Activated B cell treated with CpG ODN at 0.5 μM for 24 hours (primary cell): Measurements from ENCODE around the gene ATF6. TPM values are rescaled to one million over a fixed set of nuclear protein-coding genes. Genes with fewer than 3 reads are reported as not detected.
A peak's percentile ranks its signal among the peaks of the same experiment; 100 is the strongest.

Experiments
- ATAC-seq: fragments of 200-7000 bp; cut with Tn5 transposase; one replicate; pipeline ENCODE4 v1.10.0; 2021; ENCODE audit warnings: low read depth, mild to moderate bottlenecking, moderate library complexity
- CTCF ChIA-PET: fragments of 350-600 bp; sonication (Branson Sonifier 250); formaldehyde crosslinking; loops from one replicate; lab custom pipeline; 2021; ENCODE audit warnings: antibody characterized with exemption; lab: Charles Lee
- POLR2A ChIA-PET: fragments of 350-600 bp; sonication (Branson Sonifier 250); formaldehyde crosslinking; loops from one replicate; lab custom pipeline; 2021; ENCODE audit warnings: antibody characterized with exemption; lab: Charles Lee
- DNase-seq: peaks from one replicate; pipeline ENCODE4 v3.0.0; 2022
- H3K27ac Mint-ChIP-seq: one replicate; pipeline ENCODE4 v1.8.0; 2020; ENCODE audit warnings: mixed read lengths
- H3K27me3 Mint-ChIP-seq: one replicate; pipeline ENCODE4 v1.8.0; 2021; ENCODE audit warnings: mixed read lengths
- H3K36me3 Mint-ChIP-seq: one replicate; pipeline ENCODE4 v1.8.0; 2021; ENCODE audit warnings: low read depth, mixed read lengths
- H3K4me1 Mint-ChIP-seq: one replicate; pipeline ENCODE4 v1.8.0; 2021; ENCODE audit warnings: mixed read lengths
- H3K4me3 Mint-ChIP-seq: one replicate; pipeline ENCODE4 v1.8.0; 2020; ENCODE audit warnings: mild to moderate bottlenecking, mixed read lengths
- H3K9me3 Mint-ChIP-seq: one replicate; pipeline ENCODE4 v1.8.0; 2020; ENCODE audit warnings: mixed read lengths
- intact Hi-C: fragments of 100-400 bp; cut with micrococcal nuclease; formaldehyde crosslinking; loops from one replicate; pipeline ENCODE4 v1.15.1; 2024
- total RNA-seq: library from RNA; stranded (reverse); gene quantifications from 2 replicates; pipeline ENCODE4 v1.2.3, GENCODE V29; 2022
- TF ChIP-seq, protein P1 (sequence below): fragments of 200-600 bp; IDR thresholded peaks from one replicate; pipeline ENCODE4 v1.8.0; 2022; ENCODE audit warnings: antibody characterized with exemption, mild to moderate bottlenecking

The ATF6 gene
- total RNA-seq, 1 donor from 2014 or later: 24.6 TPM

DNA sequence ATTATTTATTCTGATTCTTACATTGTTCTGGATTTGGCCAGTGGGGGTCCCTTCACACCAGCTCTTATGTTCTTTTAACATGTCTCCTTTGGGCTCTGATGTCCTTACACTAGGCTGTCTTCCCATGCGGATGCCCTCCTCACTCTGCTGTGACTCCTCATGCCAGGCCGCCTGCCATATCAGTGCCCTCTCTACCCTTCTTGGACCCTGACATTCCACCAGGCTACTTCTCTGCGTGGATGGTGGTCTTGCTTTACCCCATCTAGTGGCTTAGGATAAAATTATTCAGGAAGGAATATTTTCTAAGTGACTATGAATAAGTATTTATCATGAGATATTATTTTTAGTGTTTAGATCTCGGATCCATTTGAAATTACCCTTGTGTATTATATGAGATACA, 21.2 kb downstream of the ATF6 start:
- H3K4me3 Mint-ChIP-seq: no peak overlapping the region
- intact Hi-C loops: no loop called here
- H3K9me3 Mint-ChIP-seq: no peaks in the 10 kb centered on the region
- ATAC-seq: no peak
- DNase-seq: no peak
- CTCF ChIA-PET: no interaction called here
- TF ChIP-seq, protein P1, sequence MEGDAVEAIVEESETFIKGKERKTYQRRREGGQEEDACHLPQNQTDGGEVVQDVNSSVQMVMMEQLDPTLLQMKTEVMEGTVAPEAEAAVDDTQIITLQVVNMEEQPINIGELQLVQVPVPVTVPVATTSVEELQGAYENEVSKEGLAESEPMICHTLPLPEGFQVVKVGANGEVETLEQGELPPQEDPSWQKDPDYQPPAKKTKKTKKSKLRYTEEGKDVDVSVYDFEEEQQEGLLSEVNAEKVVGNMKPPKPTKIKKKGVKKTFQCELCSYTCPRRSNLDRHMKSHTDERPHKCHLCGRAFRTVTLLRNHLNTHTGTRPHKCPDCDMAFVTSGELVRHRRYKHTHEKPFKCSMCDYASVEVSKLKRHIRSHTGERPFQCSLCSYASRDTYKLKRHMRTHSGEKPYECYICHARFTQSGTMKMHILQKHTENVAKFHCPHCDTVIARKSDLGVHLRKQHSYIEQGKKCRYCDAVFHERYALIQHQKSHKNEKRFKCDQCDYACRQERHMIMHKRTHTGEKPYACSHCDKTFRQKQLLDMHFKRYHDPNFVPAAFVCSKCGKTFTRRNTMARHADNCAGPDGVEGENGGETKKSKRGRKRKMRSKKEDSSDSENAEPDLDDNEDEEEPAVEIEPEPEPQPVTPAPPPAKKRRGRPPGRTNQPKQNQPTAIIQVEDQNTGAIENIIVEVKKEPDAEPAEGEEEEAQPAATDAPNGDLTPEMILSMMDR: no peak
- peaks cover 76% of the 10 kb centered on the region for H3K36me3 Mint-ChIP-seq
- H3K27me3 Mint-ChIP-seq: no peaks in the 10 kb centered on the region
- no peak overlapping the region for H3K27ac Mint-ChIP-seq
- POLR2A ChIA-PET: no interaction called here
- H3K4me1 Mint-ChIP-seq: no peaks in the 10 kb centered on the region

DNA sequence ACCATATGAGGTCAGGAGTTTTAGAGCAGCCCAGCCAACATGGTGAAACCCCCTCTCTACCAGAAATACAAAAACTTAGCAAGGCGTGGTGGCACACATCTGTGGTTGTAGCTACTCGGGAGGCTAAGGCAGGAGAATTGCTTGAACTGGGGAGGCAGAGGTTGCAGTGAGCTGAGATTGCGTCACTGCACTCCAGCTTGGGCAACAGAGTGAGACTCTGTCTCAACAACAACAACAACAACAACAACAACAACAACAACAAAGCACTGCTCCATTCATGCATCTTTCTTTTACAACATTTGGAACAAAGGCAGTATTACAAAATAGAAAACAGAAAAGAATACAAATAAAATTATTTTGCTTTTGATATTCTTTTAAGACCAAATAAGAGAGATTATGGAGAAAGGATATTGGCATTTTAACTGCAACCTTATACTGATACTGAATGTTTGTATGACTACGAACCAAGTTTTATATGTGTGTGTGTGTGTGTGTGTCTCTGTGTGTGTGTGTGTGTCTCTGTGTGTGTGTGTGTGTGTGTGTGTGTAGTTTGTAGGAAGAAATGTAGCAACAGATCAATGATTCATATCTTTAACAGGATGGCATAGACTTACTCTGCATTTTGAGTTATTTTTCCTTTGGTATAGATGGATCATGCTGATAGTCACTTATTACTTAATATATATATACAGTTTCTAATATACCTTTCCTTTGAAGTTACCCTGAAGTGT, 24.6 kb downstream of the ATF6 start:
- peaks cover 78% of the 10 kb centered on the region for H3K36me3 Mint-ChIP-seq
- CTCF ChIA-PET: no interaction called here
- TF ChIP-seq, protein P1: no peak

DNA sequence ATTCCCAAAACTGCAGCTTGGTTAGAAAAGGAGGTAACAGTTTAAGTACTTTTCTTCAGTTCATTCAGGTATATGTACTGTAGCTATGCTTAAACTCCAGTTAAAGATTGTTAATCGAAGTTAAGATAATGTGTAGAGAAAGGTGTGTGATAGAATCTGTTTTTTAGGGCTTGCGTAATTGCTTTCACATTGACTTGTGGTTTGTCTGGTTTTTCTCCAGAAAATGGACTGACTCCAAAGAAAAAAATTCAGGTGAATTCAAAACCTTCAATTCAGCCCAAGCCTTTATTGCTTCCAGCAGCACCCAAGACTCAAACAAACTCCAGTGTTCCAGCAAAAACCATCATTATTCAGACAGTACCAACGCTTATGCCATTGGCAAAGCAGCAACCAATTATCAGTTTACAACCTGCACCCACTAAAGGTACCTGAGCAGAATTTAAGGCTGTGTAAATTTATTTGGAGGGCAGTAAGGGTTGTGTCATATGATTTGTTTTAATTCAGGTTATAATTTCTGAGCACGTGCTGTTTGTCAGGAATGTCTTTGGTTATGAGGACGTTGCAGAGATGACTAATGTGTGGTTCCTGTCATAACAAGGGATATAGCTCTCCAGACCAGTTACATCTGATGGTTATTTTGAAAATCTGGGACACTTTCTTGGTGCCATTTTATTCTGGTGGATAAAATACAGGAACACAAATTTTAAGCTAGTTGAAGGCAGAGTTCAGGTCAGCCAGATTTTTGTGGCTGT, 26.0 kb downstream of the ATF6 start:
- Mint-ChIP-seq H3K4me3 (no peak overlapping the region), H3K36me3 (peaks cover 78% of the 10 kb centered on the region), H3K27ac (no peak overlapping the region), H3K27me3 (no peaks in the 10 kb centered on the region), H3K9me3 (no peaks in the 10 kb centered on the region), H3K4me1 (peaks cover 2% of the 10 kb centered on the region)
- ATAC-seq (no peak), DNase-seq (no peak)
- POLR2A ChIA-PET: interaction anchor here (1.2 kb wide), 1 partner anchor 25 kb away, joined by 6 read pairs; the partner anchor contains the start of gene ATF6
- CTCF ChIA-PET: interaction anchor here (0.8 to 2.2 kb wide), 10 partner anchors 8 to 836 kb away, joined by 3 to 12 read pairs (median 5); no protein-coding TSS in a partner anchor
- intact Hi-C loops: loop anchor here (1.0 to 10.0 kb wide), 4 partner anchors 53 to 833 kb away; no protein-coding TSS in a partner anchor
- TF ChIP-seq, protein P1: no peak

More for the DNA sequence above, 24.6 kb downstream of the ATF6 start:
- POLR2A ChIA-PET: no interaction called here
- H3K27me3 Mint-ChIP-seq: no peaks in the 10 kb centered on the region
- DNase-seq: no peak
- peaks cover 2% of the 10 kb centered on the region for H3K4me1 Mint-ChIP-seq
- ATAC-seq: no peak
- no peak overlapping the region for H3K4me3 Mint-ChIP-seq
- no peak overlapping the region for H3K27ac Mint-ChIP-seq
- H3K9me3 Mint-ChIP-seq: no peaks in the 10 kb centered on the region
- intact Hi-C loops: loop anchor here (5.0 to 10.0 kb wide), 3 partner anchors 54 to 834 kb away; no protein-coding TSS in a partner anchor

DNA sequence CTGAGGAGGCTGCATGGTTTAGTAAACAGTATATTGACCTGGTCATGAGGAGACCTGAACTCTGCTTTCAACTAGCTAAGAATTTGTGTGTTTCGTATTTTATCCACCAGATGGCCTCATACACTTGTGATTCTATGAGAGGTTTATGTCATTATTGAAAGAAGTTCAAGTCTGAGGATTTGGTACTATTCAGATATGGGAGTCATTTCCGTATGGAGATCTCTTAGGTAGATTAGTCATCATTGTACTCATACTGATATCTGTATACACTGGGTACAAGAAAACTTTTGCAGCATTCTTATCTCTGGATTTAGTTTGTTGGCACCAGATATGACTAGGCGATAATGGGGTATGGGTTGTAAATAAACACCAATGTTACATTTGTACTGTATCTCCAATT, 26.6 kb downstream of the ATF6 start:
- DNase-seq (no peak), ATAC-seq (peak; percentile 60)
- peaks cover 79% of the 10 kb centered on the region for H3K36me3 Mint-ChIP-seq
- H3K9me3 Mint-ChIP-seq: no peaks in the 10 kb centered on the region
- H3K4me3 Mint-ChIP-seq: no peak overlapping the region
- TF ChIP-seq, protein P1: no peak
- intact Hi-C loops: loop anchor here (1.0 to 10.0 kb wide), 4 partner anchors 52 to 832 kb away; no protein-coding TSS in a partner anchor
- CTCF ChIA-PET: interaction anchor here (0.5 to 2.2 kb wide), 11 partner anchors 9 to 836 kb away, joined by 3 to 12 read pairs (median 5); no protein-coding TSS in a partner anchor
- H3K4me1 Mint-ChIP-seq: peaks cover 2% of the 10 kb centered on the region
- POLR2A ChIA-PET: interaction anchor here (1.2 kb wide), 1 partner anchor 26 kb away, joined by 6 read pairs; the partner anchor contains the start of gene ATF6
- H3K27ac Mint-ChIP-seq: no peak overlapping the region
- no peaks in the 10 kb centered on the region for H3K27me3 Mint-ChIP-seq
